GM19099 (cell line): ENCODE data around the gene BPIFA2.

Experiments used
- POLR2A ChIP-seq: IDR thresholded peaks from 3 replicates; pipeline ENCODE4 v1.6.1; 2011; ENCODE audit warnings: low read depth; ENCODE audit not compliant: insufficient read length; ENCODE audit errors: extremely low read depth

Gene BPIFA2

GRCh38 chr20:33147299-33147698 lies 20.7 kb upstream of the BPIFA2 start:
- TF ChIP-seq POLR2A, result no peak

DNA sequence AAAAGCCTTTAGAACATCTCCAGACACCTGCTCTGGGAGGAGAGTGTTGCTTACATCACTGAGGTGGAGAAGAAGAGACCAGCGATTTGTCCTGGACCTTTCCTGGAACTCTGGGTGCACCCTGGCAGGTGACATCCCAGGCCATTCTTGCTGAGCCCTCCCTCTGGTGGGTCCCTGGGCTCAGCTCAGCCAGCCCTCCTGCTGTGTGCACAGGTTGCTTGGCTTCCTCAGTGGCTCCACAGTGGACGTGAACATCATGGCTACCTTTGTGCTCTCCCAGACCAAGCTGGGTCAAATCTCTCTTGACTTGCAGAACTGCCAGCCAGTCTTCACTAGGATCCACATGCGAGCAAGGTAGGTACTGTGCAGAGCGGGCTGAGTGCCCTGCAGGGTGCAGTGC lies 19.9 kb upstream of the BPIFA2 start:
- TF ChIP-seq POLR2A, result no peak

- TF ChIP-seq POLR2A, result no peak
Observed at GRCh38 chr20:33154252-33154651, 13.7 kb upstream of the BPIFA2 start.

GRCh38 chr20:33158637-33159385 lies 9.1 kb upstream of the BPIFA2 start:
- TF ChIP-seq POLR2A, result no peak

DNA sequence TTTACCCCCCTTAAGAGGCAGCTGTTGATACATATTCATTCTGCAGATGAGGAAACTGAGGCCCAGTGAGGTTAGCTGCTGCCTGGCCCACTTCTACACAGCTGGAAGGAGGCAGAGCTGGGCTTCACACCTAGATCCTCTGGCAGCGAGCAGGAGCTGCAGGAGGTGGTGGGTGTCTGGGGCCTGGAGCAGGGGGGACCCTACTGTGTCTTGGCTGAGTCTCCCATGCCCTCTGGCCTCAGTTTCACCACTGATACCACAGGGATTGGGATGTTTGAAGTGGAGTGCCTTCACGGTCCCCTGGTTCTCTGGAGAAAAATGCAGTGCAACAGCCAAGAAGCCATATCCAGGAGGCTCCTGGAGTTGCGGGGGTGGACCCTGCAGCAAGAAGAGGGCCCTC lies 8.2 kb upstream of the BPIFA2 start:
- no peak for TF ChIP-seq POLR2A

GRCh38 chr20:33160681-33161080 lies 7.3 kb upstream of the BPIFA2 start:
- TF ChIP-seq POLR2A, result no peak

- no peak for TF ChIP-seq POLR2A
Observed at GRCh38 chr20:33162313-33162712, 5.6 kb upstream of the BPIFA2 start.

DNA sequence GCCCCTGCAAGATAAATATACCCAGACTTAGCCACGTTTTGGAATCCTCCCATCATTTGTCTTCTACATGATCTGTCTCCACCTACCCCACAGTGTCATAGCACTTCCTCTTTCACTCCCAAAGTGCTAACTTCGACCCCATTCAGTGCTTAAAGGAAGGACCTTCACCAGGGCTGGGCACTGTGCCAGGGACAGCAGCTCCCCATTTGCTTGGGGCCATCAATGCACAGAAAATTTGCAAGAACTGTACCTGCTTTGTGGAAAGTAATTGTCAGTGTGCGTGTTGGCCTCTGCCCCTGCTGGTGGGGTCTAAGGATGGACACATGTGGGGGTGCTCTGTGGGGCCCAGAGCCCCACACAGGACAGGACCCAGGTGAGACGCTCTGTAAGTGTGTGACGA lies 5.2 kb upstream of the BPIFA2 start:
- no peak for TF ChIP-seq POLR2A

DNA sequence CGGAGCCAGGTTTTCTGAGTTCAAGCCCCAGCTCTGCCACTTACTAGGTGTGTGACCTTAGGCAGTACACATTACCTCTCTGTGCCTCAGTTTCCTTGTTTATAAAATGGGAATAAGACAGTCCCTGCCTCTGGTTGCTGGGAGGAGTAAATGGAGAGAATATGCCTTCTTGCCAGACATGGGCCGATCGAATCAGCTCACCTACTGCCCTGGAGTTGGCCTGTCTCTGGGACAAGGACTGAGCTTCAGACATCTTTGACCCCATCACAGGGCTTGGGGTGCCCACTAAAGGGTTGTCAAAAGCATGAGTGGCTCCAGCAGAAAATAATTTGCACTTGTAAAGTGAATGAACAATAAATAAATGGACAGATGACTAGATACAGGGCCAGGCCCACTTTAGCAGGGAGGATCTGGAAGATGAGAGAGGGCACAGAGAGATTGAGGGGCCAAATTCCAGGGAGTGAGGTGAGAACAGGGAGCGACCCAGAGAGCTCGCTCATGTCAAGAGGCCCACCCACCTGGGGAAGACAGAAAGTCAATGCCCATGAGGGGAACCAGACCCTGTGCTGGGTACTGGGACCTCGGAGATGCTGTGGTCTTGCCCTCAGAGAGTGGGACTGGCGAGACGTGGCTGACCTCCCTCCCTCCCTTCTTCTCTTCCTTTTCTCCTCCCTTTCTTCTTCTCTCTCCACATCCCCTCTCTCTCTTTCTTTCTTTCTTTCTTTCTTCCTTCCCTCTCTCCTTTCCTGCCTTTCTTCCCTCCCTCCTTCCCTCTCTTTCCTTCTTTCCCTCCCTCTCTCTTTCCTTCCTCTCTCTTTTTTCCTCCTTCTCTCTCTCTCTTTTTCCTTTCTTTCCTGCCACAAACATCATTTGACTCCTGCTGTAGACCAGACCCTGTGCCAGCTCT lies 3.9 kb upstream of the BPIFA2 start:
- TF ChIP-seq POLR2A, result no peak

- TF ChIP-seq POLR2A, result no peak
Observed at GRCh38 chr20:33164763-33165095, 3.2 kb upstream of the BPIFA2 start.

DNA sequence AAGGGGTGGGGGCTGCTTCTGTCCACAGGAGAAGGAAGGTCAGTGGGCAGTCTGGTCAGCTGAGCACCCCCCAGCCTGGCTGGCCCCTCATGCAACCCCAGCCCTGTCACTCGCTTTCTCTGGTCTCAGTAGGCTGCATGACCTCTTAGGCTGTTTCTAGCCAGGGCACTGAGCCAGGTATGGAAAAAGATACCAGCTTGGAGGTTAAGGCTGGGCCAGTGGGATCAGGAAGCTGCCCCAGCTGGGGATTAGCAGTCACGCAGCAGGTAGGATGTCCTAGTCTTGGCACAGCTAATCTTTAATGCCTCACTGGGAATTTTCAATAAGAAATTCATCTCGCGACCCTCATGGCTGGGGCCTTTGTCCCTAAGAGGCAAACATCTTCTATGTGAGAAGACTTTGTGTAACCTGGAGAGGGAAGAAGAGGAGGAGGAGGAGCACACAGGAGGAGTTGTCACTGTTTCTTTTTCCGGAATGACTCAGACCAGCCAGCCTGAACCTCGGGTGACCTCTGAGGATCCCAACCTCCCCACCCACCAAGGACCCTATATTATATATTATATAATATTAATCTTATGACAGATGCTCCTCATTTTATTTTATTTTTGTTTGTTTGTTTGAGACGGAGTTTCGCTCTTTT lies 2.4 kb upstream of the BPIFA2 start:
- no peak for TF ChIP-seq POLR2A

- TF ChIP-seq POLR2A, result no peak
Observed at GRCh38 chr20:33166533-33167113, 1.3 kb upstream of the BPIFA2 start.

DNA sequence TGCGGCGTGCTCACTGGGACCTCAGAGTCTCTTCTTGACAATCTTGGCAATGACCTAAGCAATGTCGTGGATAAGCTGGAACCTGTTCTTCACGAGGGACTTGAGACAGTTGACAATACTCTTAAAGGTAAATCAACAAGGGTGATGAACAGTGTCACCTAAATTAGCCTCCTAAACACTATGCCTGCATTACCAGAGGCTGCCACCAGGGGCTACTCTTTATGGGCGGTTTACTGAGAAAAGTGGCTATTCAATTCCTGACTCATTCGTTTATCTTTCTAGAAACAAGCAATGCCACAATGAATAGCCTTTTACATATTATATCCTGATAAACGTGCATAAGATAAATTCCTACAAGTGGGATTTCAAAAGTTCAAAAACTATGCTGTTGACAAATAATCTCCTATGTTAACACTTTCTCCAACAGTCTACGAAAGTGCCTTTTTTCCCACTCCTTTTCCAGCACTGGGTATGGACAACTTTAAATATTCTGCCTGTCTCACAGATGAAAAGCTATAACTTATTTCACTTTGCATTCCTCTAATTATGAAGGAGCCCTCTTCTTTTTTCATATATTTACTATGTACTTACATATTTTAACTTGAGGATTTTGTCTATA lies 1.3 kb downstream of the BPIFA2 start:
- no peak for TF ChIP-seq POLR2A

DNA sequence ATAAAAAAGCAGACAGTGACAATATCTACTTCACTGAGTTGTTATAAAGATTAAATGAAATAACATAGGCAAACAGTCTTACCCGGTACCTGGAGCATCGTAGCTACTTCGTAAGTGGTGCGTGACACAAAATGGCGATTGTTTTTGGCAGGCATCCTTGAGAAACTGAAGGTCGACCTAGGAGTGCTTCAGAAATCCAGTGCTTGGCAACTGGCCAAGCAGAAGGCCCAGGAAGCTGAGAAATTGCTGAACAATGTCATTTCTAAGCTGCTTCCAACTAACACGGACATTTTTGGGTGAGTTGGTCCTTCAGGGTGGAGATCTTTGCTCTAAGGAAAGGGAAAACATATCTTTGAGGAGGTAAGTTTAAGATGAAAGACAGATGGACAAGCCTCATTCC lies 4.8 kb downstream of the BPIFA2 start:
- no peak for TF ChIP-seq POLR2A

DNA sequence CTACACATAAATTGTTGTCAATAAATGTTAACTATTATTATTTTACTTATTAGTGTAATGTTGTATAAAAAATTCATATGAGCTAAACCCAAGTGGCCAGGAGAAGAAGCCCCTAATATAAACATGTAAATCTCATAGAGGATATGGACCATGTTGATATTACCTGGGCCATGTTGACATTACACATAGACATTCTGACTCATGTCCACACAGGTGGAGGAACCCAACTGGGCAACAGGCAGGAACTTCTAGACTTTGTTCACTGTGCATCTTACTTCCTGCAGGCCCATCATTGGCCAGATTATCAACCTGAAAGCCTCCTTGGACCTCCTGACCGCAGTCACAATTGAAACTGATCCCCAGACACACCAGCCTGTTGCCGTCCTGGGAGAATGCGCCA lies 7.2 kb downstream of the BPIFA2 start:
- TF ChIP-seq POLR2A, result no peak
